Activated CD8-positive, alpha-beta memory T cell treated with anti-CD3 and anti-CD28 coated beads for 1 hour (primary cell): ENCODE results near the gene PDGFRA.

ENCODE experiments used
- DNase-seq, 2 donors: peaks; one replicate each; pipeline ENCODE4 v3.0.0-alpha.2; 2020; ENCODE audit warnings: low read depth in 1 of 2; ENCODE audit errors: extremely low read depth in 1 of 2

The PDGFRA gene

DNA sequence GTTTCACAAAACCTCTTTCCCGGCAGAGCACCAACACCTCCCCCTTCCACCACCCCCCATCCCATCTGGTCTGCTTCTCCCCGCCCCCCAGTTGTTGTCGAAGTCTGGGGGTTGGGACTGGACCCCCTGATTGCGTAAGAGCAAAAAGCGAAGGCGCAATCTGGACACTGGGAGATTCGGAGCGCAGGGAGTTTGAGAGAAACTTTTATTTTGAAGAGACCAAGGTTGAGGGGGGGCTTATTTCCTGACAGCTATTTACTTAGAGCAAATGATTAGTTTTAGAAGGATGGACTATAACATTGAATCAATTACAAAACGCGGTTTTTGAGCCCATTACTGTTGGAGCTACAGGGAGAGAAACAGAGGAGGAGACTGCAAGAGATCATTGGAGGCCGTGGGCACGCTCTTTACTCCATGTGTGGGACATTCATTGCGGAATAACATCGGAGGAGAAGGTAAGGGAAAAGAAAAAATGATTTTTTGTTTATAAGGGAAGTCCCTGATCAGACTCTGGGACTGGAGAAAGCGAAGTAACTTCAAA lies at the start of gene PDGFRA:
PDGFRA (plus strand) TSS at position 333 of the 541 bp plus-strand sequence. CDS start 29,476 bp downstream, outside the sequence.
- no peak for DNase-seq

DNA sequence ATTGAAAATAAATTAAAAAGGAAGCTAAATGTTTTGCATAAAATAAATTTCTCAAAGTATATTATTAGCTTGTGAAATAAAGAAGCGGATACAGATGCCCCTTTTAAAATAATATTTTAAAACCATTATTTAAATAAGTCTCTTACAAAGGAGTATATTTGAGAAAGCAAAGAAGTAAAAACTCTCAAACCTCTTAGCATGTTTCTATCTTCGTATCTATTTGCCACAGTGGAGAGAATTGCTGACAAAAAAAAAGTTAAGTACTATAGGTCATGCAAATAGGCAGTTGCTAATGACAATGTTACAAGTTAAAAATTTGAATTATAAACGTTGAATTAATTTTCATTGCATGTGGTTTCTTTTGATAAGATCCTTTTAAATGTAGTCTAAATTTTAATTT lies 44.5 kb upstream of the PDGFRA start:
- DNase-seq = no peak

DNA sequence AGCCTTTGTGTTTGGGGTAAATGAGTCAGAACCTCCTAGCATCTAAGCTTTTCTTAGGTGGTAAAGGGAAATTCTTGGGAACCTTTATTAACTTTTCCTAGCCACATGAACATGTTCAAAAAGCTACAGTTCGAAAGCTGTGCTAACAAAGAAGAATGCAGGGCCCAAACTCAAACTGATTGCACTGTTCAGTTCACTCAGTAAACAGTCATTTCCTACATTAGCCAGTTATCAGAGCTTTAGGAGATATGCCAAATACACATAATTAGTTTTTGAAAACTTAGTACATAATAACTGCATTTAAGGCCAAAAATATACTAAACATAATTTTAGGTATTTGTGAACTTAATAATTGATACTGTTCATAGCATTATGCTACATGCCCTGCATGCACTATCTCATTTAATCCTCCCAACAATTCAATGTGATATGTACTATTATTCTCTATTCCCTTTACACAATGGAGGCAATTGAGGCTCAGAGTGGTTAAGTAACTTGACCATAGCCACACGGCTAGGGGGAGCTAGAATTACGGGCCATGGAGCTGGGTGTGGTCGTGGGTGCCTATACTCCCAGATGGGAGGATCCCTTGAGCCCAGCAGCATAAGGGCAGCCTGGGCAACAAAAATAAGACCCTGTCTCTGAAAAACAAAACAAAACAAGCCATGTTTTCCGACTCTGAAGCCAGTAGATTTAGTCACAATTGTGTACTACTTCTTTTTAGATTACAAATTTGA lies 43.9 kb upstream of the PDGFRA start:
- DNase-seq = no peak

DNA sequence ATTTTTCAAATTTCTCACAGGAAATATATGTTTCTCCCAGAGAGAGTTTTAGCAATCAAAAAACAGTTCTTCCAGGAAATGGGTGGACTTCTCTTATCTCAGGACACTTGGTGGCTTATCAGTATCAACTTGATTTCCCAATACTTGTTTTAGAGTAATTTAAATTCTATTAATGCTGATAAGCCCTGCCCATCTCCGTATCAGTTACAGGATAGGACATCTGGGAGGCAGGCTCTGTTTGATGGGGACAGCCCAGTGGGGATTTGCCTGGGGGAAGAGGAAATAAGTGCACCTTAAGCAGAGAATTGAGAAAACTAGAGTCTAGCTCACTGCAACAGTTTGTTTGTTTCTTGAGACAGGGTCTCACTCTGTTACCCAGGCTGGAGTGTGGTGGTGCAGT lies 43.2 kb upstream of the PDGFRA start:
- DNase-seq = no peak

DNA sequence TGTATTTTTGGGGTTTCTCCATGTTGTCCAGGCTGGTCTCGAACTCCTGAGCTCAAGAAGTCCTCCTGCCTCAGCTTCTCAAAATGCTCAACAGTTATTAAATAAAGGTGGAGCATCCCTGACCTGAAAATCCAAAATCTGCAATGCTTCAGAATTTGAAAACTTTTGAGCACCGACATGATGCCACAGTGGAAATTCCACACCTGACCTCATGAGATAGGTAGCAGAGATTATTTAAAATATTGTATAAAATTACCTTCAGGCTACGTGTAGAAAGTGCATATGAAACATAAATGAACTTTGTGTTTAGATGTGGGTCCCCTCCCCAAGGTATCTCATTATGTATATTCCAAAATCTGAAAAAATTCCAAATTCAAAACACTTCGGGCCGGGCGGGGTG lies 42.7 kb upstream of the PDGFRA start:
- no peak for DNase-seq

DNA sequence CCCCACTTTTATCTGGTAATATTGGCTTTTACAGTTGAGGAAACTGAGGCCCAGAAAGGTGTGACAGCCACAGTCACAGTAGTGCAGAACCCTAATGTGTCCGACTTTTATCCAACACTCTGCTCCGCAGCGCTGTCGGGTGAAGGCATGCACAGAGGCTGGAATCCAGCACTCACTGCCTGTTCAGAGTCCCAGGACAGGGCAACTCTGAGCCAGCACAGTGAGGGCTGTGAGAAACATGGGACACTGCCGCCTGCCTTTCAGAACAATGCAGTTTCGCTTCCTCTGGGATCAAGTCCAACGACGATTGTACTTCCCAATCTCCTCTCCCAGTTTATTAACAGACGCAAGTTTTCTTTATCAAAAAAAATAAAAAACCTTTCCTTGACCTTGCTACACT lies 41.9 kb upstream of the PDGFRA start:
- no peak for DNase-seq

DNA sequence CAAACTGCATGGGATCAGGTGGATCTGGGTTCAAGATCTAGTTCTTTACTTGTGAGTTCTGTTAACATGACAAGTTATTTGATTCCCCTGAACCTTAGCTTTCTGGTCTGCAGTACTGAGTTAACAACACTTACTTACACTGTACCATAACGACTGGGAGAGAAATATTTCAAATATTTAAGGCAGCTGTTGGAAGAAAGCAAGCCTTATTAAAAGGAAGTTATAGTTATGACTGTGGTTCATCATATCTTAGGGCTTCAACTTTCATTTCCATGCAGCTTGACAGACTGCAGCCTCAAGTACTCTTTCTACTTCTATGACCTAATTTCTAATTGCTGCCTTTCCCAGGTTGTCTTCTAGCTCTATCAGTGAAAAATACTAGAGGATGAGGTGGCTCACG lies 40.0 kb upstream of the PDGFRA start:
- no peak for DNase-seq

DNA sequence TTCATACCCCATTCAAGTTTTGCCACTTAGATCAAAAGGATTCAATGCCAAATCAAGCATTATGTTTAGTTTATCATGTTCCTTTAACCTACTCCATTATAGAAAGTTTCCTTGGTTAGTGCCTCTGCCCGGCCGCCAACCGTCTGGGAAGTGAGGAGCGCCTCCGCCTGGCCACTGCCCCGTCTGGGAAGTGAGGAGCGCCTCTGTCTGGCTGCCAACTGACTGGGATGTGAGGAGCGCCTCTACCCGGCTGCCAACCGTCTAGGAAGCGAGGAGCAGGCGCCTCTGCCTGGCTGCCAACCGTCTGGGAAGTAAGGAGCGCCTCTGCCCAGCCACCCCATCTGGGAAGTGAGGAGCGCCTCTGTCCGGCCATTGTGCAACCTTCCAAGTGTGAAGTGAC lies 36.3 kb upstream of the PDGFRA start:
- DNase-seq = no peak

DNA sequence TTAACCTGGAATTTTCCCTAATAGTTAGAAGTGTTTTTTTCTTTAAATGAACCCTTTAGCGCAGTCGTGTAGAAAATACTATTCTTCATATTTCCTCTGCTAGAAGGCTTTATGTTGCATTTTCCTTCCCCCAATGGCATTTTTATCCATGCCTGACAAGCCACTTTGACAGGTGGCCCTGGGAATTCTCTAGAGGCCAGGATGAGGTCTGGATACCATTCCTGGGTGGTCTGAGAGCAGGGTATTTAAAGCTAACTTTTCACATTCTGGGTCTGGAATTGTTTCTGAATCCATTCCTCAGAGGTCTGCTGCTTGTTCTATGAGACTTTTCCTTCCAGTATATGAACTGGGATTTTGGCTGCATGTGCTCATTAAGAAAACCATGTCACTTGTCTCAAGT lies 31.2 kb upstream of the PDGFRA start:
- DNase-seq = no peak

DNA sequence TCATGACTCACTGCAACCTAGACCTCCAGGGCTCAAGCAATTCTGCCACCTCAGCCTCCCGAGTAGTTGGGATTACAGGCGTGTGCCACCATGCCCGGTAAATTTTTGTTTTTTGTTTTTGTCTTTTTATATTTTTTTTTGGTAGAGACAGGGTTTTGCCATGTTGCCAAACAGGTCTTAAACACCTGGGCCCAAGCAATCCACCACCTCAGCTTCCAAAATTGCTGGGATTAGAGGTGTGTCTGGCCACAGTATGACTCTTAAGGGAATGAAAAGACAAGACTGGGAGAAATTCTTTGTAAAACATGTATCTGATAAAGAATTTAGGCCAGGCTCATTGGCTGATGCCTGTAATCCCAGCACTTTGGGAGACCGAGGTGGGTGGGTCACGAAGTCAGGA lies 29.2 kb upstream of the PDGFRA start:
- DNase-seq = no peak

DNA sequence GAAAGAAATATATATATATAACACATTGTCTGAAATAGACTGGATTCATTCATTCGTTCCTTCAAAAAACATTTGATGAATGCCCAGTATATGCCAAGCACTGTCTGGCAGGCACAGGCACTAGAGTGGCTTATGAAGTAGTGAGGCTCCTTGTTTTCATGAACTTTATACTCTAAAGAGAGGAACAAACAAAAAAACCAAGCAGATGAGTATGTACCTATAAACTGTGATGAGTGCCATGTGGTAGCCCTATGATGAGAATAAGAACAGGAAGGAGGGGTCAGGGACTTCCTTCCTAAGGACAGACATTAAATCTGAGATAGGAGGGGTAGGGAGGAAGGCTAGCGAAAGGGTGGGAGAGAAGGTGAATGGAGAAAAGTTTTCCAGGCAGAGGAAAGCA lies 19.5 kb upstream of the PDGFRA start:
- no peak for DNase-seq

DNA sequence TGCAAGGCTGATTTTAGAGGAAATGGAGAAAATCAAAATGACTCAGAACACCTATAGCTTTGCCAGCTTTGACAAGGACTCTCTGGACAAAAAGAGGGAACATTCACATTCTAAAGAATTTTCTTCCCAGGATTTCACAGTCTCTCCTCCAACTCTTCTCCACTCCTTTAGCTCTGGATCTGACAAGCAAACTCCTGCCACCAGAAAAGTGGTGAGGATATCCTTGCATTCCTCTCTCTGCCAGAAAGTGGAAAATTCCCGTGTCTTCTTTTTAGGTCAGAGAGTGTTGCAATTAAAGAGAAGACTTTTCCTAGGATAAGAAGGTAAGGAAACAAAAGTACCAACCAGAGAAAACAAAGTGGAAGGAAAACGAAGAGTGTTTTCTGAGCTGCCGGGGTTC lies 16.1 kb upstream of the PDGFRA start:
- no peak for DNase-seq

DNA sequence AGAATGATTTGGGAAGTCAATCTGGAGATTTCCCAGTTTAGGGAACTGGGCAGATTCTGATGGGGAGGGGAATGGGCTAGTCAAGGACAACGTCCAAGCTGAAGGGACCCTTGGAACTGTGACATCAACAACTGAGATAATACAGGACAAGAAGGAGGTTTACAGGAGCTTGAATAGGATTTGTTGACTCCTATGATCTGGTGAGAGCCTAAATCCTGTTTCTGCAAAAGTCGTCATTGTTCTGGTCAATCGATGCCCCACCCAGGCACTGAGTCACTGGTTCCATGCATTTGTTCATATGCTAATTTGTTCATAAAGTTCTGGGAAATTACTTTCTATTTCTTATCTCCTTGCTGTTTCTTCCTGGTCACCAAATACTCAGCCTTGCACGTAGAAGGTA lies 15.3 kb upstream of the PDGFRA start:
- no peak for DNase-seq

DNA sequence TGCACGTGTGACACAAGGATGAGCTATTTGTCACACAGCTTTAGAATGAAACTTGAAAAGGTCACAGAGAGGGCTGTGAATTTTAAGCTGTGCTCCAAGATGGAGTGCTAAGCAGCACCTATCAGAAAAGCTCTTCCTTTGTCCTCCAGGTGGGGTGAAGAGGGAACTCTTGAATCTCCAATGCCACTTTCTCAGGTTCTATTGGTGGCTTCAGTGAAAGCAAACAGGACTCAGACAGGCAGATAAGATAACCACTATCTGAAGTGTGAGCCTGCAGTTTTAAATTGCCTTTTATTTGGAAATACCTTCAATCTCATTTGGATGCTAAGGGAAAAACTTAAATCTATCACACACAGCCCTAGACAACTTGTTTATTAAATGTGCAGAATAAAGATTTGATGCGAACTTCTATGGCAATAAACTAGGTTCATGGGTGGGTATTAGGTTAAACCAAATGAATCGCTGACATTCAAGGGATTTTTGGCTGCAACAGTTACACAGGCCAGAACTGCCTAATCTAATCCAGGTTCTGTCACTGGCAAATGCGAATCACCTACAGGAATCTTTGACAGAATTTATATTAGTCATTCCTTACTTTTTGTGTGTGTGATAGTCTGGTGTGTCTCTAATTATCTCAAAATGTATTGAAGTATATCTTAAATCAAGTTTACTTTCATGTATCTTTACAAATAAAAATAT lies 13.6 kb upstream of the PDGFRA start:
- no peak for DNase-seq

DNA sequence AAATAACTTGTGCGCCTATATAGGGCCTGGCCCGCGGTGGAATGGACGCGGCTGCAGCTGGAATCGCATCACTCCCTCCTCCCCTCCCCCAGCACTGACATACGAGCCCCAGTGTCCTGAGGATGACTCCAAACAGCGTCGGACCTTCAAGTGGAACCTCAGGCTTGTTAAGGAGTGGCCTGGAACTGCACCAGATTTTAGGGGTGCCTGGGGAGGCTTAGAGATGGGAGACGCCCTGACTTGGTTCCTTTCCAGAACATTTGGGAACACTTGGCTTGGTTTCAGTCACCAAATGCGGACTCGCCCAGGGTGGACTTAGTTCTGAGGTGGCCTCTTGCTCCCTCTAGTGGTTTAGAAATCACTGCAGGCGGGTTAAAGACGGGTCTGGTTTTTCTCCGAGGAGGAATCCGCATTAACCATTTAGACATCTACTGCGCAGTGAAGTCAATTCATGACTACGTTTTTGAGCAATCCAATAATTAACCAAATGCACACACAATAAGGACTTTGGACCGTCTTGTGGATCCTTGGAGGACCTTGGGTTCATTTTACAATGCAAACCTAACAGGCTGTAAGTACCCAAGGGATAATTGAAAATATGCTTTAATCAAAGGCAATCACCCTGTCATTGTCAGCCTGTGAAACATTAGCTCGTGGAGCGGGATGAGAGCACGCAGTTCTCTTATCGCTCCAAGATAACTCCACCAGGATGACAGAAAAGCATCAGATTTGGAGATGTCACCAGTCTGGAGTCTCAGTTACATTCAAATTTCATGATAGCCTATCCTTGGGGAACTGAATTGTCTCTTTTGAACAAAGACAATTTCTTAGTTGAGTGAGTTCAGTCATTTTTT lies 11.2 kb upstream of the PDGFRA start:
- no peak for DNase-seq

DNA sequence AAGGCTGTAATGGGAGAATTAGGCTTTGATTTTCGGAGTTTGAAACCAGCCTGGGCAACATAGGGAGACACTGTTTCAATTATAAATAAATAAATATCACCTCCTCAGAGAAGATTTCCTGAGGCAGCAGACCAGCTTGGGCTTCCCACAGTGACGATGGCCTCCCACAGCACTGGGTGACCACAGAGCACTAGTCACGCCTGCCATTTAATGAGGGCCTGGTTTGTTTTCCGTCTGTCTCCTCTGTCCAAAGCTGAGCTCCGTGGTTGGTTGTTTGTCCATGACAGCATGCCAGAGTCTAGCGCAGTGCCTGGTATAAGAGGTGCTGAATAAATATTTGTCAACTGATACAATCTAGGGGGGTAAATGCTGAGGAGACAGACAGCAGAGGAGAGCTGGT lies 10.4 kb upstream of the PDGFRA start:
- no peak for DNase-seq

DNA sequence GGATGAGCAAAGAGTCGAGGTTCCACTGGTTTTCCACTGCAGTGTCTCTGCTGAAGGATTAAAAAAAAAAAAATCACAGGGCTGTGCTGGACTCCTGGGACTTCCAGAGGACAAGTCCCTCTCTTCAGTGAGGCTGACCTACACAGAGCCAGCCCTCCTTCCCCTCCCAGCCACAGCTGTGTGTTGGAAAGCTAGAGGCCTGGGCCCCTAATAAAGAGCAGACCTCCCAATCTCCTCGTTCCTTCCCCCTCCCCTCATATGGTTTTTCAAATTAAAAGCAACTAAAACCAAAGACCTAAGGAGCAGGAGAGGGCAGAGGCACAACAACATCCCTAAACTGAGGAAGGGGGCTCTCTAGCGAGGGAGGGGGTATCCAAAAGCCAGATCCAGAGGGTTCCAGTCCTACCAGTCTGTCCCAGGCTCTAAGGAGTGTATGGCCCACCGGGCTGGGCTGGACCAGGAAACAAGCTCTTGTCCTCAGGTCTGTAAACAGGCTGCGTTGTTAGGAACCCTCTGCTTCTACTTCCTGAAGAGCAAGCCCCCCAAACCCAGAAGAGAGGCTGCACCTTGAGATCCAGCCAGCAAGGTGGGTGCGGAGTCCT lies 4.0 kb upstream of the PDGFRA start:
- no peak for DNase-seq

DNA sequence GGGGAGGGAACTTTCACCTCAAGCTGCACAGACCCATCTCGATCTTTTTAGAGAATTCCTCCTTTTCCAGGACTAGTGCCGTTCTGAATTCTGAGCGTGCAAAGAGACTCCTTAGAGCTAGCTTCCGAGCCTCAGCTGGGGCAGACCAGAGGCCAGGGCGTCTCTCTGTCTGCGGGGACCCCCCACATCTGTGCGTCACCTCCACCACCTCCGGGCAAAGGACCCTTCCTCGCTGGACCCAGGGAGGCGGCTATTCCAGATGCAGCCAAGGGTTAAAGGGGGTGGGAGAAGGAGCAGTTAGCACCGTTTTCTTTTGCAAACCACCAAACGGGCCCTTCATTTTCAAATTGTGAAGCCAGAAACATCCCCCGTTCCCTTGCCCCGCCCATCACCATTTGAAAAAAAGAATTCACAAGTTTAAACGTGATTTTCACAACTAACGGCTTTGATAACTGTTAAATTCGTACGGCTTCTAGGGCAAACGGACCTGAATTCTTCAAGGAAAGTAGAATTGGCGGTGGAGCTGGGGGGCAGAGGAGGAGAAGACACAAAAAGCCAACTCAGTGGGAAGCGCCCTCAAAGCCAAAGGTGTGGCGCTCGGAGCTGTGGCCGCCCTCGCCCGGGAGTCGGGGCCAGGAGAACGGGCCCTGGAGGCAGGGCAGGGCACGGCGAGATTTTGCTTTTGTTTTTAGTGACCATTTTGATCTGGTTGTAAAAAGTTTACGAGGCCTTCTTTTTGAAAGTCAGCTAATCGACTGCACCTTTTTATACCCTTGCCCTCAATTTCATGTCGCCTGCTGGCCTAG lies 3.3 kb upstream of the PDGFRA start:
- DNase-seq = no peak

DNA sequence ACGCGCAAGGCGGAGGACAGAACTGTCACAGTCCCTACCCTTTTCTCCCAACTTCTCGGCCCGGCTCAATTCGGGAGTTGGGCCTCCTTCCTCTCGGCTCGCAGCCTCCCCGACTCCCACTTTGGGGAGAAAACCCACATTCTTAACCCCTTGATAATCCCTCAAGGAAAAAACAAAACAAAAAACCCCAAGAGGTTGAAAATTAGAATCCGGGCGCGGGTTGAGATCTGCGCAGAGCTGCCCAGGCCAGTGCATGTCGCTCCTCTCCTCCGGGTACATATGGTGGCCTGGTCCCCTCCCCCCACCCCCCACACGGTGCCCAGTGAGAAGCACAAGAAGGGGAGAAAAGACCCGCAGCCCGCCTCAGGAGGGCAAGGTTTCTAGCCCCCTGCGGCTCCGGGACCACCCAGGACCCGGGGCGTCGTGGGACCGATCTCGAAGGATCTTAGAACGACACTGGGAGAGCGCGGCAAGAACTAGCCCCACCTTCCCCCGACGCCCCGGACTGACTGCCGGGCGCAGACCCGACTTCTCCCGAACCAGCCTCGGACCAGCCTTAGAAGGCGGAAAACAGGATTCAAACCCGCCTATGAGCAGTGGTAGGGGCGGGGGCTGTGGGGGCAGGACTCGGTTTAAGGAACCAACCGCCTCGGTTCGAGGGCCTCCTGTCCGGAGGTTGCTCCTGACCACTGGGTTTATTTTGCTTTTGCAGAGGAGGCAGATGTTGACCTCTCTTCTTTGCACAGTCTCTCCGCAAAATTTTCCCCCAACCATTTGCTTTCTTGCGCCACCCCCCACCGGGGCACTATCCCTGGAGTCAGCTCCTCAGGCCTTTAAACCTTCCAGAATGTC lies 2.5 kb upstream of the PDGFRA start:
- DNase-seq = no peak
